Measurements from ENCODE around the gene PHACTR4.

PHACTR4 gene

GRCh38 chr1:28506907-28507246, 137.3 kb downstream of the PHACTR4 start:
- H3K9me3 ChIP-seq (ENCODE audit: control insufficient read depth, insufficient read depth, low read depth, low read length) = no peaks in the 10 kb centered on the region
- CTCF ChIA-PET = interaction anchor here (0.7 kb wide), 1 partner anchor 1060 kb away, joined by 3 read pairs; no protein-coding TSS in a partner anchor
- peaks cover 9 to 56% of the 10 kb centered on the region in 2 experiments; a peak in 2 of 3 replicates for H3K36me3 ChIP-seq (ENCODE audit: control insufficient read depth in 2 of 2, insufficient read depth in 1 of 2, low read length in 2 of 2)
- TF ChIP-seq ZNF580 (tag by site-specific recombination; IDR thresholded peaks at IDR 0.05) (no peak), GLI2 (tag by site-specific recombination; IDR thresholded peaks at IDR 0.05; ENCODE audit: borderline replicate concordance, low read depth) (no peak), KLF16 (tag by site-specific recombination; IDR thresholded peaks at IDR 0.05) (peak; percentile 43; the same call in 1 of the 2 replicates)
- peak overlapping the region; percentile 86 for H3K27ac ChIP-seq (ENCODE audit: extremely low read depth, low read depth, low read length)
- H3K4me3 ChIP-seq (ENCODE audit: low read depth, low read length) = peak overlapping the region; percentile 79
- POLR2A ChIA-PET = interaction anchor here (0.7 to 4.0 kb wide), 9 partner anchors 9 to 378 kb away, joined by 3 to 34 read pairs (median 5); no protein-coding TSS in a partner anchor
- no peaks in the 10 kb centered on the region; the same call in 1 of the 2 replicates for H3K4me1 ChIP-seq (ENCODE audit: control insufficient read depth, insufficient read depth, low read length)

- Histone ChIP-seq H3K9me3 (ENCODE audit: control insufficient read depth, insufficient read depth, low read depth, low read length) (no peaks in the 10 kb centered on the region), H3K4me3 (ENCODE audit: low read depth, low read length) (peak overlapping the region; percentile 79), H3K4me1 (ENCODE audit: control insufficient read depth, insufficient read depth, low read length) (no peaks in the 10 kb centered on the region; the same call in 1 of the 2 replicates), H3K27ac (ENCODE audit: extremely low read depth, low read depth, low read length) (peak overlapping the region; percentile 86), H3K36me3 (ENCODE audit: control insufficient read depth in 2 of 2, insufficient read depth in 1 of 2, low read length in 2 of 2) (peaks cover 9 to 59% of the 10 kb centered on the region in 2 experiments; a peak in 2 of 3 replicates)
- no peak for TF ChIP-seq ZNF221 (tag by site-specific recombination; IDR thresholded peaks at IDR 0.05; ENCODE audit: borderline replicate concordance)
- TF ChIP-seq SETDB1 (IDR thresholded peaks at IDR 0.05; ENCODE audit: insufficient read length, low read length) = no peak
- peak; percentile 43; the same call in 1 of the 2 replicates for TF ChIP-seq ZNF341 (tag by site-specific recombination; IDR thresholded peaks at IDR 0.05; ENCODE audit: low read depth)
- TF ChIP-seq, protein P1, sequence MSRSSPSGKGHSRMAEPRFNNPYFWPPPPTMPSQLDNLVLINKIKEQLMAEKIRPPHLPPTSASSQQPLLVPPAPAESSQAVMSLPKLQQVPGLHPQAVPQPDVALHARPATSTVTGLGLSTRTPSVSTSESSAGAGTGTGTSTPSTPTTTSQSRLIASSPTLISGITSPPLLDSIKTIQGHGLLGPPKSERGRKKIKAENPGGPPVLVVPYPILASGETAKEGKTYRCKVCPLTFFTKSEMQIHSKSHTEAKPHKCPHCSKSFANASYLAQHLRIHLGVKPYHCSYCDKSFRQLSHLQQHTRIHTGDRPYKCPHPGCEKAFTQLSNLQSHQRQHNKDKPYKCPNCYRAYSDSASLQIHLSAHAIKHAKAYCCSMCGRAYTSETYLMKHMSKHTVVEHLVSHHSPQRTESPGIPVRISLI (tag by site-specific recombination; IDR thresholded peaks at IDR 0.05) = peak; percentile 58; the same call in 1 of the 2 replicates
- TF ChIP-seq PRDM10 (tag by site-specific recombination; IDR thresholded peaks at IDR 0.05) = peak; percentile 81
- TF ChIP-seq ZXDB (tag by site-specific recombination; IDR thresholded peaks at IDR 0.05) = 0 out of 2 replicates have a peak, but pooled peaks have one; percentile 13
- ChIA-PET POLR2A (interaction anchor here (0.7 to 4.0 kb wide), 7 partner anchors 9 to 378 kb away, joined by 3 to 34 read pairs (median 5); no protein-coding TSS in a partner anchor), CTCF (interaction anchor here (0.7 kb wide), 1 partner anchor 1060 kb away, joined by 3 read pairs; no protein-coding TSS in a partner anchor)
These were observed 137.7 kb downstream of the PHACTR4 start for GRCh38 chr1:28507247-28507645.

- ChIA-PET CTCF (interaction anchor here (0.7 to 1.1 kb wide), 3 partner anchors 9 to 1061 kb away, joined by 3 to 6 read pairs (median 3); no protein-coding TSS in a partner anchor), POLR2A (interaction anchor here (0.7 to 4.0 kb wide), 6 partner anchors 8 to 232 kb away, joined by 3 to 34 read pairs (median 6); no protein-coding TSS in a partner anchor)
- H3K36me3 ChIP-seq (ENCODE audit: control insufficient read depth in 2 of 2, insufficient read depth in 1 of 2, low read length in 2 of 2) = peaks cover 9 to 65% of the 10 kb centered on the region in 2 experiments; a peak in 2 of 3 replicates
These were observed 138.3 kb downstream of the PHACTR4 start for GRCh38 chr1:28507646-28508434.

More at GRCh38 chr1:28507646-28508434, 138.3 kb downstream of the PHACTR4 start:
- Histone ChIP-seq H3K27ac (ENCODE audit: extremely low read depth, low read depth, low read length) (peak overlapping the region; percentile 86; the same call in 1 of the 2 replicates), H3K4me3 (ENCODE audit: low read depth, low read length) (peak overlapping the region; percentile 79), H3K4me1 (ENCODE audit: control insufficient read depth, insufficient read depth, low read length) (no peaks in the 10 kb centered on the region; the same call in 1 of the 2 replicates), H3K9me3 (ENCODE audit: control insufficient read depth, insufficient read depth, low read depth, low read length) (no peaks in the 10 kb centered on the region)
- TF ChIP-seq ZBTB10 (tag by site-specific recombination; IDR thresholded peaks at IDR 0.05) (no peak), ZNF707 (tag by site-specific recombination; IDR thresholded peaks at IDR 0.05) (no peak), KLF9 (tag by site-specific recombination; IDR thresholded peaks at IDR 0.05; ENCODE audit: low read depth) (no peak)
- TF ChIP-seq, protein P2, sequence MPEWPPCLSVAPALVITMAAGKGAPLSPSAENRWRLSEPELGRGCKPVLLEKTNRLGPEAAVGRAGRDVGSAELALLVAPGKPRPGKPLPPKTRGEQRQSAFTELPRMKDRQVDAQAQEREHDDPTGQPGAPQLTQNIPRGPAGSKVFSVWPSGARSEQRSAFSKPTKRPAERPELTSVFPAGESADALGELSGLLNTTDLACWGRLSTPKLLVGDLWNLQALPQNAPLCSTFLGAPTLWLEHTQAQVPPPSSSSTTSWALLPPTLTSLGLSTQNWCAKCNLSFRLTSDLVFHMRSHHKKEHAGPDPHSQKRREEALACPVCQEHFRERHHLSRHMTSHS (tag by site-specific recombination; IDR thresholded peaks at IDR 0.05) = no peak

Data from HEK293 (cell line).